Measurements from ENCODE around the gene TAGAP.

DNA sequence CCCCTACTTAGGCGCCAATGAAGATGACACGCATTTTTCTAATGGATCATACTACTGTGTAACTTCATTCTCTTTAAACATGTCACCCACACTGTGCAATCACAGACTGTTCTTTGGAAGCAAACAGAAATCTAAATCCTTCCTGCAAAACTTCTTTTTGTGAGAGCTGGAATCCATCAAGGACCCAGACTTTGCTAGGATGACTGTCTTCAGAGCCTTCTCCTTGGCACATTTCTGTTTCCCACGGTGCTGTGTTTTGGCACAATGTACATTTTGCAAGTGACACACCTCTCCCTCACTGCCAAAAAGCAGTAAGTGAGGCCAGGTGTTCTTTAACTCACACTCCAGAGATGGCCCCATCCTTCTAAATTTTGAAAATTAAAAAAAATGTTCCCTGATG is 21.7 kb upstream of the TAGAP start:
- TF ChIP-seq, protein P1, sequence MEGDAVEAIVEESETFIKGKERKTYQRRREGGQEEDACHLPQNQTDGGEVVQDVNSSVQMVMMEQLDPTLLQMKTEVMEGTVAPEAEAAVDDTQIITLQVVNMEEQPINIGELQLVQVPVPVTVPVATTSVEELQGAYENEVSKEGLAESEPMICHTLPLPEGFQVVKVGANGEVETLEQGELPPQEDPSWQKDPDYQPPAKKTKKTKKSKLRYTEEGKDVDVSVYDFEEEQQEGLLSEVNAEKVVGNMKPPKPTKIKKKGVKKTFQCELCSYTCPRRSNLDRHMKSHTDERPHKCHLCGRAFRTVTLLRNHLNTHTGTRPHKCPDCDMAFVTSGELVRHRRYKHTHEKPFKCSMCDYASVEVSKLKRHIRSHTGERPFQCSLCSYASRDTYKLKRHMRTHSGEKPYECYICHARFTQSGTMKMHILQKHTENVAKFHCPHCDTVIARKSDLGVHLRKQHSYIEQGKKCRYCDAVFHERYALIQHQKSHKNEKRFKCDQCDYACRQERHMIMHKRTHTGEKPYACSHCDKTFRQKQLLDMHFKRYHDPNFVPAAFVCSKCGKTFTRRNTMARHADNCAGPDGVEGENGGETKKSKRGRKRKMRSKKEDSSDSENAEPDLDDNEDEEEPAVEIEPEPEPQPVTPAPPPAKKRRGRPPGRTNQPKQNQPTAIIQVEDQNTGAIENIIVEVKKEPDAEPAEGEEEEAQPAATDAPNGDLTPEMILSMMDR (conservative IDR thresholded peaks at IDR 0.05 in 1 of 2, IDR thresholded peaks at IDR 0.05 in 1 of 2; ENCODE audit: extremely low read depth in 1 of 2, insufficient read depth in 1 of 2, low read depth in 1 of 2, low read length in 2 of 2): no peak
- TF ChIP-seq EZH2 (IDR thresholded peaks at IDR 0.05; ENCODE audit: borderline replicate concordance, low read length): no peak

All from mammary epithelial cell (primary cell).